Hepatic stellate cell (primary cell): ENCODE data around the gene DENND1A.
"Not testable (repeated sequence)": the region's sequence is repeated elsewhere in the genome, so short reads cannot be mapped to it uniquely, and the experiment has no call there.

ENCODE experiments used
- DNase-seq: peaks from one replicate; pipeline ENCODE4 v3.0.0; 2011; ENCODE audit warnings: low spot score

Gene DENND1A

DNA sequence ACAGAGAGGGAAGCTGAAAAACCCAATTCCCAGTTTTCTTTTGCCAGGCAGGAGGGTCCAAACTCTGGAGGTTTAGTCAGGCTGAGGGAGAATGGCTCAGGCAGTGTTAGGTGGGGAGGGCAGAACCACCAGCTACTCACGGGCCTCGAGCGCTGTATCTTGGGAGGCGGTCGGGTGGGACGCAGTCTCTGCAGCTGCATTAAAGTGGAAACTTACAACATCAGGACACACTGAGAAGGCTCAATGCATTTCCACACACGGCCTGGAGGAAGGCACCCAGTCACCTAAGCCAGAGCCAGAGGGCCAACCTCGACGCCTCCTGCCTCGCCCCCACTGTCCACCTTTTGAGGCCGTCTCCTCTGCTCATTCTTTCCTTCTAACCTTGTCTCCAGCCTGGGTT is 518.3 kb downstream of the DENND1A start:
- no peak for DNase-seq

DNA sequence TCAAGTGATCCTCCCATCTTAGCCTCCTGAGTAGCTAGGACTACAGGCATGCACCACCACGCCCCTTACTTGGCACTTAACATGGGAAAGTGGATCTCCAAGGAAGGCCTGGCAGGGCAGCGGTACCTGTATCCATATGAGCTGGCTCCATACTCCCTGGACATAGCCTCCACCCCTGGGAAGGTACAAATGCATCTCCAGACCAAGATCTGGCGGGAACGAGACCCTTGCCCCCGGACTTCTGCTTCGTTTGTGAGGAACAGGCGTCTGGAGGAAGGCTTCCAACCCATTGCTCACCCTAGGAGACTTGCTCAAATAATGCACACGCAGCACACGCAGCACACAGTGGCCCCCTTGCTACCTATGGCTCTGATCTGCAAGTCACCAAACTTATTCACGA is 518.7 kb downstream of the DENND1A start:
- no peak for DNase-seq

DNA sequence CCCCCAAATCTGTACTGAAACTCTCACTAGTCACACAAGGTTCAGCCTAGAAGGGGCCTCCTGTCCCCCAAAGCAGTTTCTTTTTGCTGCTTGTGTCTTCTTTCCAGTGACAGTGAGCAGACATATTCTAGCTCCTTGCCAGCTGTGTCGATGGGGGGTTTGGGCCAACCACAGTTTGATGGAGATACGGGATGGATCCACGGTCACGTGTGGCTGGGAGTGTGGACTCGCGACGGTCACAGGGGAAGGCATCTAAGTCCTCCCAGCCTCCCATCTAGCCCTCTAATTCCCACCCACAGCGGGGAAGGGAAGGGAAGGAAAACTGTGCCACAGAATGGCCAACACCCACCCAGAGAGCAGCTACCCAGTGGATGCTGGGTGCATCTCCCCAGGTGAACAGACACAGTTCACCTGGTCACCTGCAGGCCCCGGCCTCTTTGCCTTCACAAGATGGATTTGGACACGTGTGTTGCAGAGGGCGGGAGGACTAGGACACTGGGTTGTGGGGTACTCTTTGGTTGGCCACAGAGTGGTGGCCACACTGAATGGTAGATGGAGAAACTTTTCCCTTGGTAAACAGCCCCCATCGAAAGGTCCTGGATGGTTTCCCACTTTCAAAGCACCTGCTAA is 519.5 kb downstream of the DENND1A start:
- no peak for DNase-seq

DNA sequence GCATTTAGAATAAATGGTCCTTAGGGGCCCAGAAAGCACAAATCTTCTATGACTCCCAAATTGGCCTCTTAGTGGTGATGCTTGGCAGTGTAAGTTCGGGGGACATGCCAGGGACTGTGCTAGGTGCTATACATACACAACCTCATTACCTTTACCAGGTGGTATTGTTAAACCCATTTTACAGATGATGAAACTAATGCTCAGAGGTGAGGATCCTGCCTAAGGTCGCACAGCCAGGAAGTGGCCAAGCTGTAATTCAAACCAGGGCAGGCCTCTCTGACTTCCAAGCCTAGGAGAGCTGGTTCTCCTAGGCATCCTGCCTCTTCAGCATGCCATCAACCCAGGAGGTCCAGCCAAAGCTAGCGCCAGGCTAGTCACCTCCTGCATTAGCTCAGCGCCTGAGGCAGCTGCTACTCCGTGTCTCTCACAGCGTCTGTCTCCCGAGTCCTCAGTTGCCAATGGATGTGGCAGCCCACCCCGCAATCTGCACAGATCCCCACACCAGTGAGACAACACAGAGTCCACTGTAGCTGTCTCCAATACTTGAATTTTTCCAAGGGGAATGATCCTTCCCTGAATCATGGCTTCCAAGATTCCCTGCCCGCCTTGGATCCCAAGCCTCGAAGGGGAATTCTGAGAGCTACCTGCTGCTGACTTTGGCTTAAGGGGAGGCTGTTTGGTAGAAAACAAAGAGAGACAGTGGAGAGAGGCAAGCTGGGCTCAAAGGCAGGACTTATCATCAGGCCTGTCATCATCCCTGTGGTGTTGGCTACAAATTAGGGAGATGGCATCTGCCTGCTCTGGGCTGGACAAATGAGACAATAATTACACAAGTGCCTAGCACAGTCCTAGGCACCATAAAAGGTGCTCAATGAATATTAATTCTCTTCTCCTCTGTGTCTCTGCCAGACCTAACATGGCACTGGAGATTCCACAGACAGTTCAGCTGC is 521.3 kb downstream of the DENND1A start:
- no peak for DNase-seq

DNA sequence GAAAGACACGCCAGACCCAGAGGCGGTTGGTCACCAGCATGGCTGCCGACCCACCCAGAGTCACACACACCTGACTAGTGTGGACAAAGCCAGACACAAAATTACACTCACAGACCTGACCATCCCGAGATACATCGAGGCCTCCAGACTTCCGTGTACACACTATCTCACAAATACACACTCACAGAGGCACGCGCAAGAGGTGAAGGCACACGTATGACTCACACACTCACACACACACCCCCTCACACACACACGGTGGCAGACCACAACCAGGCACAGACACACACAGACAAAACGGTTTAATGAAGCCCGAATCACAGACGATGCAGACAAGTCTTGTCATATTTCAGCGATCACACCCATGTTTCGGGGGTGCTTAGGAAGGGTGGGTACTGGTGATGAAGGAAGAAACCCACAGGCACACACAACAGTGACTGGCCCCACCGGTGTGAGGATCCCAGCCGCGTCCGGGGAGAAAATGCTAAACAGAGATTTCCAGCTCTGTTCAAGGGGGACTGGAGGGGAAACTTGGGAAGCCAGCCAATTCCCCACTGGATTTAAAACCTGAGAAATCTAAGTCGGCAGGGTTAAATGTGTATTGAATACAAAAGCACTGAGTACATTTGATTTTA is 522.6 kb downstream of the DENND1A start:
- DNase-seq, result no peak

DNA sequence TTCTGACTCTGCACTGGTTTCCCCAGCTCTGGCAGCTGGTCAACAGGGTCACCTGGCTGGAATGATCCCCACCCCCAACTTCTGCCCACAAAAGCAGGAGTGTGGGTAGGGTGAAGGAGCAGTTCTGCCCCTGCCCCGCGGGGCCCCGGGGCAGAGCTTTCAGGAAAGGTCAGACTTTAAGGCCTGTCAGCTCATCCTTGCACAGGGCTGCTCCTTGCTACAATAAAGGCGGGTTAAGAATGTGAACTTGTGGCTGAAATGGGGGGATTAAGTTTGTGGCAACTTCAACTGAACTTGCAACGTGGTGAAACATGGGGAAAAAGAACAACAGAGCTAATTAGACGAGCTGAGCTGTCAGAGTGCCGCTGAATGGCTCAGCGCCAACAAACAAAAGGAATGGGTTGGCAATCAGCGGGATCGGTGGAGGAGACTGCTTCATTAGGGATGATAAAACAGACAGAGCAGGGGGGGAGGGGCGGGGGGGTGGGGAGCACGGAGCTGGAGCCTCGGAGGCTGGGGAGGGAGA is 523.2 kb downstream of the DENND1A start:
- DNase-seq, result no peak

DNA sequence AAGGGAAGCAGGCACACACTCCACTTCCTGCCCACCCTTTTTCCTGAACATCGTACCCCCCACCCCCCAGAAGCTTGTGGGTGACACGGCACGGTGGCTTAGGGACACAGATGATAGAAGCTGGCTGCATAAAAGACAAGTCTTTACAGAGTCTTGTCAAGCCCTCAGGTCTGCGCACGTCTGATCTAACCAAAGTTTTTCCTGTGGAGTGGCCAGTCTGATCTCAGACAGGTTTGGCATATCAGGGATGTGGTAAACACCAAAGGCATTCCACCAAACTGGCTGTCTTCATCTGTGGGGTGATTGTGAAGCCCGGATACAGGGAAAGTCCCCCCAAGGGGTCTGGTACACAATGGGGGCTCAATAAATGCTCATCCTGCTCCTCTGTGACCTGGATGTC is 523.9 kb downstream of the DENND1A start:
- no peak for DNase-seq

DNA sequence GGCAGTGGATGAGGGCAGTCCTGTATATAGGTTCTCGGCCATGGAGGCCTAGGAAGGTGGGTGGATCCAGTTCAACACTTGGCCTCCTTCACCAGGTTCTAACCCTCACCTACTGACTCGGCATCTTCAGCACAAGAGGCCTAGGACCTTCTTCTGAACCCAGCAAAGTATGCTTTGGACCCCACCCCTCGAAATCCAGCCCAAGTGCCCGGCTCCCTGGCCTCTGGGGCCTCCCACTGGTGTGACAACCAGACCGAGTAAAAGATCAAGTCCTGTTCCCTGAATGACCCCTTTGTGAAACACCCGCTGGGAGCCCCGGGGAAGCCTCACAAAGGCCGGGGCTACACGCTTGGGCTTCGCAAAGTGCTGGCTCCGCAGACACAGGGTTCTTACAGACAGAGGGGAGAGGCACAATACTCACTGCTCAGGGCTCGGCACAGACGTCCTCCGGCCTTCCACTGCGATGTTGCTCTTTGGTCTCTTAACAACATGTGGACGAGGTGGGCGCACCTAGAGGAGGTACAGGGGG is 526.9 kb downstream of the DENND1A start:
- no peak for DNase-seq

DNA sequence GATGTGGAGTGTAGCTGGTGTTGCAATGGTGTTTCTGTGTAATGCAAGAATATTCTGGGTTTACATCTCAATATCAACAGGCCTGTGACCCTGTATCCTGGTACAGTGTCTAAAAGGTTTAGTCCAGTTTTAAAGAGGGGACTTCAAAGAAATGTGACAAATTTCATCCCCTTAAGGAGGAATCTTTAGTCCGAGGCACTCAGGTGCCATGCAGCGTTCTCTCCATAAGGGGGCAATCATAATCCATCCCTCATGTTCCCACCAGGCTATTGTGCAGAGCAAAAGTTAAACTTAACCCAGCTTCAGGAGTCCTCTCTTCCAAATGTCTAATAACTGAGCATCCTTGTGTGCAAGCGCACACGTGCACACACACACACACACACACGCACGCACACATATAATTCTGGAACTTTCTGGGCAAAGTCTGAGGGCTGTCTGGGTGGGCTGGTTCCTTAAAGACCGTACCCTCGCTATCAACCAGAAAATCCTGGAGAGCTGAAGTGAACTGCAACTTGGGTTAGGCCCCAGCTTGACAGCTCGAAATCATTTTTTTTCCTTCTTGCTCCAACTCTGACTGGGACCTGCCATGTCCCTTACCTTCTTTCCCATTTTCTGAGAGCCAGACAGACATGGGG is 527.9 kb downstream of the DENND1A start:
- DNase-seq, result peak; percentile 87

DNA sequence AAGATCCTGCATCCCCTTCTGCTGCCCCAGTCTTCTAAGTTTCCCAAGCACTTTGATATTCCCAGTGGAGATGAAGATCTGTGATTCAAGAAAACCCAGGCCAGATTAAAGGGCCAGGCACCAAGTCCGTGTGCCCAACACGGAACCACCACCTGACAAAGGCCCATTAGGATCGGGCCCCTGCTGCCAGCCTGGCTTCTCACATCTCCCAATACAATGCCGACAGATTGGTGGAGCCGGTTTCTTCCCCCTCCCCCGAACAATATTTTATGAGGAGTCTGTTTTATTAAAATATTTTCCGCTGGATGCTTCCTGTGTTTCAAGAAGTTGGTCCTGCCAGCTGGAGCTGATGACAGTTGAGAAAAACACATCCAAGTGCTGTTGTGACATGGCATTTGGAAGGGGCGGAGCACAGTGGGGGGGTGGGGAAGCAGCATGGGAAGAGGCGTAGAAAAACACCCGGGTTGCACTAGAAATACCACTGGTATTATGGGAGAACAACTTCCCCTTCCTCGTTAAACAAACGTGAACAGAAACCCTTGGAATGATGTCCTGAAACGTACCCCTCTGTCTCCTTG is 528.9 kb downstream of the DENND1A start:
- DNase-seq, result no peak

DNA sequence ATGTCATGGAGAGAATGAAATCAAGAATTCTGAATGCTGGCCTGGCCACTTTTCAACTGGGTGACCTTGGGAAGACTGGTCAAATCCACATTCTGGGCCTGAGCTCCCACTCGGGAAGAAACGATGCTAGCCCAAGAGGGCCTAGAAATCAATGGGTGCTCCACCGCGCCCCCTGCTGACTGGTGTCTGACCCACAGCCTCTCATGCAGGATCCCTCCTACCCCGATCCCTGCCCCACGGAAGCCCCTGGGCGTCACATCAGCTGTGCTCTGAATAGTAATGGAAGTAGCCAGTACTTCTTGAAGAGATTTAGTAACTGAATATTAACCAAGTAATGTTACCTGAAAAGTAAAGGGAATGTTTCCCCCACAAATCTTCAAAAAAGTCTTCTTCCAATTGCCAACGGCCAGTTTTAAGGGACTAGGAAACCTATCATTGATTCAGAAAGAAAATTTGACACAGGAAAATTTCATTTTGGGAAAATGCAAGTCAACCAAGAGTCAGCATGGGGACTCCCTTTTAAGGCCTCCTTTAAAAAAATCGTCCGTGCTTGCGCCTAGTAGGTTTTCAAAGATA is 530.0 kb downstream of the DENND1A start:
- DNase-seq, result no peak

DNA sequence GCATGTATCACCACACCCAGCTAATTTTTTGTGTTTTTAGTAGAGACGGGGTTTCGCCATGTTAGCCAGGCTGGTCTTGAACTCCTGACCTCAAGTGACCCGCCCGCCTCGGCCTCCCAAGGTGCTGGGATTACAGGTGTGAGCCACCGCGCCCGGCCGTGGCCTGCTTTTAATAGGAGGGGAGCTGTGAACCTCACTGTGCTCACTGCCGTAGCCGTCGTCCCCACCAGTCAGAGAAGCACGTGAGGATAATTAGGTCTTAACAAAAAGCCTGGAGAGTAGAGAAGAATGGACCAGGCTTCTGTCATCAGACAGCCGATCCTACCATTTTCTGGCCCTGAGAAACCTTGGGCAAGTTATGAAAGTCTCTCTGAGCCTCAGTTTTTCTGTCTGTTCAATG is 531.0 kb downstream of the DENND1A start:
- not testable (repeated sequence) for DNase-seq

DNA sequence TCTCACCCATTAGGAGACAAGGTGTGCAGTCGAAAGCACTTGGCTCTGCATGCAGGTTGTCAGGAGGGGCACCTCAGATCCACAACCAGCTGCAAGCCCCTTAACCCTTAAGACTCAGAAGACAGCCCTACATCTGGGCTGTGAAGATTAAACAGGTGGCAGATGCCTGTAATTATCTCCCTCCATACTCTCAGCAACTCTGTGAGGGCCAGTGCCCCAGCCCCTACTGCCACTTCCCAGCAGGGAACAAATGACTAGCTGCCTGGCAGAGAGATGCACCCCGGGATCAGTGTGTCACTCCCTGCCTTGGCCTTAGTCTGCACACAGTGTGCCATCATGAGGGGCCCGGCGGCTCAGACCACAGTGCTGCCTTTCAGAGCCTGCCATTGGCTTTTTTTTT is 532.0 kb downstream of the DENND1A start:
- DNase-seq, result no peak

DNA sequence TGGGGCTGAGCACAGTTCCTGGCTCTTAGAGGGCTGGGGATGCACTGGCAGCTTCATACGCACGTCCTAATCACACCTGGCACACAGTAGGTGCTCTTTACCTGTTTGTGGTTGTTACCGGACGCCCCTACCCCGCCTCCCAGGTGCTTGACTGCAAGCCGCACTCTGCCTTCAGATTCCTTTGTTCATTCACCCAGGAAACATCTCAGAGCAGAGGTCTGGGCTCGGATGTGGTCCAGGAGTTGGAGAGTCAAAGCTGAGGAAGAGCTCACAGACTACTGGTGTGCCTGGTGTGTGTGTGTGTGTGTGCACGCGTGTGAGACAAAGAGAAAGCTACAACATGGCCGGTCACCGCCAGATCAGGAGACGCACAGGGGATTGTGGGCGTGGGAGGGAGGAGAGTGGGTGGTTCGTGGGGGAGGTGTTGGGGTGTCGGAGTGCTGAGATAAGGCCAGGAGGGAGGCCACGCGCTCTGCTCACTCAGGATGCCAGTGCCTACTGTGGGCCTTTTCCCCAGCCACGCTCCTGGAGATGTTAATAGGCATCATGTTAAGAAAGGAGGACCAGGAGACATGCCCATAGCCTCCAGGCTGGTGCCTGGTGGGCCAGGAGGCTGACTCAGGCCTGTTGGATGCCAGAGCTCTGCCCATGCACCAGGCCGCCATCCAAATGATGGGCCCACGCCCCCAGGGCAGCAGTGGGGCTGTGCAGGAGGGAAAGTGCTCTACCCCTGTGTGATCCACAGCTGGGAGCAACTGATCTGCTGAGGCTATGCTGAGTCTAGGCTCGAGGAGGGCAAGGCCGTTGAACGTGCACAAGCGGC is 534.0 kb downstream of the DENND1A start:
- DNase-seq, result no peak

DNA sequence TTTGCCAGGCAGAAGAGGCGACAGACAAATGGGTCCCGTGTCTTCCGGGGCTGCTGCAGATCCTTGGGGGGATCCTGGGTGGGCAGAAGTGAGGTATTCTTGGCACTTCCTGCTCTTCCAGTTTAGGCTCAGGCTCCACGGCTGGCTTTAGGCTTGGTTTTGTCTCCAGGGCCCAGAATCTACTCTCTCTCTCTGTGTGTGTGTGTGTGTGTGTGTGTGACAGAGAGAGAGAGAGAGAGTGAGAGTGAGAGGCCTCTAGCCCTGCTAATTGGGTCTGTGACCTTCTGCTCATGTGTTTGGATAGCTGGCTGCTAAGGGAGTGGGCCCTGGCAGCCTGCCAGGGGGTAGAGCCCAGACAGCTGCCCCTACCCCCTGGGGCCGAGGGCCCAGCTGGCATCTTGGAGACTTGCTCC is 534.6 kb downstream of the DENND1A start:
- no peak for DNase-seq

DNA sequence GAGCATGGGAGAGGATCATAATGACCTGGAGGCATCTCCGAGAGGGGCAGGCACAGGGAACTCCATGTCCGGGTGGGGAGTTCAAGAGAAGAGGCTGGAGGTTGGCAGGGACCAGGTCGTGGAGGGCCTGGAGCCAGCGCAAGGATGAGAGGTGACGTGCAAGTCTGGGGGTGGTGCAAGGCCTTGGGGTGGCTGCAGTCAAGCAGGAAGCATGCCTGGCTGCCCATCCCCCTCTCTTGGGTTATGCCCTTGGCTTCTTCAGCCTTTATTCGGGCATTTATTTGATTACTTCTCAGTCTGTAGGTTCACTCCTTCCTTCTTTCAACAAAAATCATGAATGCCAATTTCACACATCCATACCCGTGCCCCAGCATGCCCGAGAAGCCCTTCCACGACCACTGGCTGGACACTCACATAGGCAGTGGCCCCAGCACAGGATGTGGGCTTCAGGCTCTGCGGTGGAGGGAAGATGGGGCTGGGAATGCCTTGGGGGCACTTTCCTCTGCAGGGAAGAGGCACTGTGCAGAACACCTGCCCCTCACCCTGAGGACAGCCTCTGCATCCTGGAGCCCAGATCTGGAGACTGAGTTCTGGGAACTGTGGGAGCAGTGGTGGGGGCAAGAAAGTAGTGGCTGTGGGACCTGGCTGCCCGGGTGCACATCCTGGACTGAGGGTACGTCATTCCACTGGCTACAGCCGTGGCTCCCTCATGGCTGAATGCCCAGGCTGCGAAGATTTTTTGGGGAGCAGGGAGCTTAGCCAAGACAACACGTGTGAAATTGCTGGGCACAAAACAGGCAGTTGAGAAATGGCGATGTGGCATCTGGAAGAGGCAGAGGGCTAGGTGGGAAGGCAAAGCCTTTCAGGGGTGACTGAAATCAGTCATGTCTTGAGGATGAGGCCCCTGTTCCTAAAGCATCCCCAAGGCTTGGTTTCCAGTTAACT is 535.4 kb downstream of the DENND1A start:
- no peak for DNase-seq

DNA sequence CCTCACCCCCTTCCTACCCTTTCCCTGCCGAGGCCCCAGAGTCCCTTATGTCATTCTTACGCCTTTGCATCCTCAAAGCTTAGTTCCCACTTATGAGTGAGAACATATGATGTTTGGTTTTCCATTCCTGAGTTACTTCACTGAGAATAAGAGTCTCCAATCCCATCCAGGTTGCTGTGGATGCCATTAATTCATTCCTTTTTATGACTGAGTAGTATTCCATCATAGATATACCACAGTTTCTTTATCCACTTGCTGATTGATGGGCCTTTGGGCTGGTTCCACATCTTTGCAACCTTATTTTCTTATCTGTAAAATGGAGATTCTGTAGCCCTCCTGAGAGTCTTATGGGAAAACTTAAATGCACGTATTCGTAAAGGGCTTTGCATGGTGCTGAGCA is 537.1 kb downstream of the DENND1A start:
- no peak for DNase-seq

DNA sequence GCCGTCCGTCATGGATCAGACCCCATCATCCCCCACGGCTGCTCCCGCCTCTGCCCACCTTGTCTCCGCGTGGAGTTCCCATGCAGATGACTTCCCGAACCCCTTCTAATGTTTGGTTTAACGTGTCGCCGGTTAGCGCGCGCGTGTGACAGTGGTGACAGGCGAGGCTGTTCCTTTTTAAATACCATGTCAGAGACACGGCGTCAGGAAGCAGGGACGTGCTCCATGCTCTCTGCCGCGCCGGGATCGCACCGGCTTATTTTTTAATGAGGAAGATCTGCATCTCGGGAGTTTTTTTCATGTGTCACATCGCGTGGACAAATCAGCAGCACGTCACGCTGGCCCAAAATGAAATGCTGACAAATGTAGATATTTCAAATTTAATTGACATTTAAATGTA is 538.0 kb downstream of the DENND1A start:
- no peak for DNase-seq

DNA sequence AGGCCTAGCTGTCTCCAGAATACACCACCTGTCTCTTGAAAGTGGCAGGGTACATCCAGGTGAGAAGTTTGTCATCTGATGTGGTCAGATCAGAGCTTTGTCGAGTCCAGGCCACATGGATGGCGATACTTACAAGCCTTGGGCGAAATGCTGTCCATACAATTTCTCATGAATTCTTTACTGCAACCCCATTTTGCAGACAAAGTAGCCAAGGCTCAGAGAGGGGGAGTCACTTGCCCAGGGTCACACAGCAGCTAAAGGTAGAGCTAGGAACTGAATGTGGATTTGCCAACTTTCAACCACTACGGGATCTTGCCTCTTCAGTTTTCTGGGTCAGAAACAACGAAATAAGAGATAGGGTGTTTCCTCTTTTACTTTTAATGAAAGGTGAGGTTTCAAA is 538.7 kb downstream of the DENND1A start:
- DNase-seq, result no peak
